HEK293 (cell line): Measurements from ENCODE around the gene NEK2.
A peak's percentile ranks its signal among the peaks of the same experiment; 100 is the strongest.

ENCODE experiments used
- BCL11B ChIP-seq: fragments of 450-650 bp; formaldehyde crosslinking; IDR thresholded peaks from 2 replicates; pipeline ENCODE4 v1.5.1; 2016; ENCODE audit warnings: low read depth, missing biosample characterization, missing genetic modification characterization
- IKZF3 ChIP-seq: fragments of 450-650 bp; IDR thresholded peaks from 2 replicates; pipeline ENCODE4 v1.5.0; 2018; ENCODE audit warnings: missing biosample characterization, mild to moderate bottlenecking, missing genetic modification characterization, moderate library complexity
- KLF1 ChIP-seq: fragments of 450-650 bp; formaldehyde crosslinking; IDR thresholded peaks from 2 replicates; pipeline ENCODE4 v1.5.1; 2016; ENCODE audit warnings: missing biosample characterization, missing genetic modification characterization
- KLF8 ChIP-seq: fragments of 450-650 bp; formaldehyde crosslinking; IDR thresholded peaks from 2 replicates; pipeline ENCODE4 v1.5.1; 2016; ENCODE audit warnings: missing biosample characterization, missing genetic modification characterization
- MEIS1 ChIP-seq: sonication (generic); formaldehyde crosslinking; IDR thresholded peaks from 2 replicates; pipeline ENCODE4 v1.8.1; 2022; ENCODE audit warnings: missing genetic modification reagents, mild to moderate bottlenecking, borderline replicate concordance
- MYNN ChIP-seq: fragments of 450-650 bp; formaldehyde crosslinking; IDR thresholded peaks from 2 replicates; pipeline ENCODE4 v1.5.1; 2016; ENCODE audit warnings: missing biosample characterization, missing genetic modification characterization, borderline replicate concordance
- OSR2 ChIP-seq: fragments of 450-650 bp; formaldehyde crosslinking; IDR thresholded peaks from 2 replicates; pipeline ENCODE4 v1.5.1; 2016; ENCODE audit warnings: missing biosample characterization, missing genetic modification characterization
- YY1 ChIP-seq: fragments of 450-650 bp; formaldehyde crosslinking; IDR thresholded peaks from 2 replicates; pipeline ENCODE4 v1.5.1; 2018; ENCODE audit warnings: missing biosample characterization, missing genetic modification characterization
- ZBTB48 ChIP-seq: fragments of 450-650 bp; formaldehyde crosslinking; IDR thresholded peaks from 2 replicates; pipeline ENCODE4 v1.5.1; 2016; ENCODE audit warnings: missing biosample characterization, missing genetic modification characterization
- ZFP37 ChIP-seq: fragments of 450-650 bp; formaldehyde crosslinking; IDR thresholded peaks from 2 replicates; pipeline ENCODE4 v1.5.1; 2016; ENCODE audit warnings: missing biosample characterization, missing genetic modification characterization
- ZIC2 ChIP-seq: fragments of 450-650 bp; formaldehyde crosslinking; IDR thresholded peaks from 2 replicates; pipeline ENCODE4 v1.5.1; 2016; ENCODE audit warnings: missing biosample characterization, missing genetic modification characterization
- ZNF140 ChIP-seq: fragments of 450-650 bp; formaldehyde crosslinking; IDR thresholded peaks from 2 replicates; pipeline ENCODE4 v1.5.1; 2016; ENCODE audit warnings: missing biosample characterization, missing genetic modification characterization
- ZNF146 ChIP-seq: fragments of 450-650 bp; formaldehyde crosslinking; IDR thresholded peaks from 2 replicates; pipeline ENCODE4 v1.5.1; 2016; ENCODE audit warnings: missing biosample characterization, missing genetic modification characterization
- ZNF184 ChIP-seq: fragments of 450-650 bp; IDR thresholded peaks from 2 replicates; pipeline ENCODE4 v1.5.1; 2018; ENCODE audit warnings: missing biosample characterization, mild to moderate bottlenecking, missing genetic modification characterization
- ZNF24 ChIP-seq: fragments of 450-650 bp; formaldehyde crosslinking; IDR thresholded peaks from 2 replicates; pipeline ENCODE4 v1.5.1; 2016; ENCODE audit warnings: missing biosample characterization, missing genetic modification characterization
- ZNF311 ChIP-seq: fragments of 450-650 bp; formaldehyde crosslinking; IDR thresholded peaks from 2 replicates; pipeline ENCODE4 v1.5.1; 2017; ENCODE audit warnings: missing biosample characterization, missing genetic modification characterization, borderline replicate concordance
- ZNF341 ChIP-seq: fragments of 450-650 bp; formaldehyde crosslinking; IDR thresholded peaks from 2 replicates; pipeline ENCODE4; 2016; ENCODE audit warnings: low read depth, missing biosample characterization, missing genetic modification characterization
- ZNF423 ChIP-seq: fragments of 450-650 bp; formaldehyde crosslinking; IDR thresholded peaks from 2 replicates; pipeline ENCODE4 v1.5.1; 2016; ENCODE audit warnings: missing biosample characterization, missing genetic modification characterization
- ZNF426 ChIP-seq: fragments of 450-650 bp; formaldehyde crosslinking; IDR thresholded peaks from 2 replicates; pipeline ENCODE4 v1.5.1; 2017; ENCODE audit warnings: missing biosample characterization, missing genetic modification characterization, mild to moderate bottlenecking, inconsistent platforms, moderate library complexity
- ZNF510 ChIP-seq: fragments of 450-650 bp; formaldehyde crosslinking; IDR thresholded peaks from 2 replicates; pipeline ENCODE4 v1.5.1; 2018; ENCODE audit warnings: mild to moderate bottlenecking, missing genetic modification characterization, missing biosample characterization; ENCODE audit not compliant: insufficient replicate concordance
- ZNF560 ChIP-seq: fragments of 450-650 bp; formaldehyde crosslinking; IDR thresholded peaks from 2 replicates; pipeline ENCODE4 v1.5.1; 2017; ENCODE audit warnings: missing biosample characterization, missing genetic modification characterization, borderline replicate concordance
- ZNF561 ChIP-seq: fragments of 450-650 bp; IDR thresholded peaks from 2 replicates; pipeline ENCODE4 v1.5.1; 2018; ENCODE audit warnings: missing biosample characterization, missing genetic modification characterization, borderline replicate concordance
- ZNF610 ChIP-seq: fragments of 450-650 bp; formaldehyde crosslinking; IDR thresholded peaks from 2 replicates; pipeline ENCODE4 v1.5.1; 2016; ENCODE audit warnings: missing biosample characterization, missing genetic modification characterization, borderline replicate concordance
- ZNF621 ChIP-seq: fragments of 450-650 bp; formaldehyde crosslinking; IDR thresholded peaks from 2 replicates; pipeline ENCODE4 v1.5.1; 2017; ENCODE audit warnings: missing biosample characterization, missing genetic modification characterization
- ZNF626 ChIP-seq: fragments of 450-650 bp; sonication (Bioruptor Pico); formaldehyde crosslinking; IDR thresholded peaks from 2 replicates; pipeline ENCODE4 v1.5.1; 2018; ENCODE audit warnings: missing biosample characterization, missing genetic modification characterization, inconsistent platforms
- ZNF777 ChIP-seq: fragments of 450-650 bp; formaldehyde crosslinking; IDR thresholded peaks from 2 replicates; pipeline ENCODE4 v1.5.1; 2017; ENCODE audit warnings: missing biosample characterization, missing genetic modification characterization, borderline replicate concordance
- ZNF843 ChIP-seq: fragments of 450-650 bp; formaldehyde crosslinking; IDR thresholded peaks from 2 replicates; pipeline ENCODE4 v1.5.1; 2016; ENCODE audit warnings: missing biosample characterization, missing genetic modification characterization
- ZSCAN23 ChIP-seq: fragments of 450-650 bp; formaldehyde crosslinking; IDR thresholded peaks from 2 replicates; pipeline ENCODE4 v1.5.1; 2016; ENCODE audit warnings: missing biosample characterization, missing genetic modification characterization
- TF ChIP-seq, protein P1 (sequence below): fragments of 450-650 bp; formaldehyde crosslinking; IDR thresholded peaks from 2 replicates; pipeline ENCODE4 v1.5.1; 2016; ENCODE audit warnings: missing biosample characterization, missing genetic modification characterization, borderline replicate concordance
- TF ChIP-seq, protein P2 (sequence below): fragments of 450-650 bp; formaldehyde crosslinking; IDR thresholded peaks from 2 replicates; pipeline ENCODE4 v1.5.1; 2016; ENCODE audit warnings: missing biosample characterization, missing genetic modification characterization
- TF ChIP-seq, protein P3 (sequence below): fragments of 450-650 bp; formaldehyde crosslinking; IDR thresholded peaks from 2 replicates; pipeline ENCODE4 v1.5.1; 2017; ENCODE audit warnings: missing biosample characterization, missing genetic modification characterization
- TF ChIP-seq, protein P4 (sequence below): fragments of 450-650 bp; formaldehyde crosslinking; IDR thresholded peaks from 2 replicates; pipeline ENCODE4 v1.5.1; 2017; ENCODE audit warnings: missing biosample characterization, missing genetic modification characterization
- TF ChIP-seq, protein P5 (sequence below): fragments of 450-650 bp; formaldehyde crosslinking; IDR thresholded peaks from 2 replicates; pipeline ENCODE4 v1.5.1; 2016; ENCODE audit warnings: missing biosample characterization, missing genetic modification characterization

The NEK2 gene

DNA sequence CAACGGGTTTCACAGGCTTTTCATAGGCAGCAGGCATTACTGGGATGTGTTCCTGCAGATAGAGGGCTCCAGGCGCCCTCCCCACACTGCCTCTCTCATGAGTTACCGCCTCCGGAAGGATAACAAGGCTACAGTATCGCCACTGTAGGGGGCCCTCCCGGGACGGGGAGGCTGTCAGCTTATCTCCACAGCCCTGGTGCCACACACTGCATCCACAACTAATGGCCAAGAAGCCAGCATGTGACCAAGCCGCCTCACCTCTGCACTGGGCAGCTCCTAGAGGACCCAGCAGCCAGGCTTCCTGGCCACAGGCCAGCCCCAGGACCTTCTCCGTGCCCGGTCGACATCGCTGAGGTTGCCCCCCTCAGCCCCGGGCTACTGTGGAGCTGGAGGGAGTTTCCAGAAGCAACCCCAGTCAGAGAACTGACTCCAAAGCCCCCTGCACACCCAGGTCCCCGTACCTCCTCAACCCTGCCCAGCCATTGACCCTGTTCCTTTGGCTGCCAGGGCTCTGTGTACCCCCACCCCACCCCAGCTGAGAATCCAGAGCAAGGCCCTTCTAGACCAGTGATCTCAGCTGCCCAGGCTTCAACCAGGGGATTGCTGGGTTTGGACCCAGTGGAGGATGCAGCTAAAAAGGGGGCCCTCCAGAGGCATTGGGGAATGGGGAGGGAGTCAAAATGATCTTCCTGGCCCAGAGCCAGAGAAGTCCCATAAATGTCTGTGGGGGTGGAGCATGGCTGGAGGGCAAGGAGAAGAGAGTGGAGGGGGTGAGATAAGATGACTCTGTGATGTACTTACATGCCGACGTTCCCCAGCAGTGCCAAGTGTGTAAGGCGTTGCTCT lies 45.0 kb downstream of the NEK2 start (continued):
- TF ChIP-seq ZIC2 (tag by site-specific recombination) (peak; percentile 95), ZNF341 (tag by site-specific recombination) (peak; percentile 91), ZNF560 (tag by site-specific recombination) (no peak), ZNF777 (no peak), ZNF561 (peak; percentile 49; the same call in 1 of the 2 replicates), ZNF610 (tag by site-specific recombination) (0 out of 2 replicates have a peak, but pooled peaks have one; percentile 34), ZNF626 (no peak), MYNN (tag by site-specific recombination) (no peak), MEIS1 (no peak), ZNF140 (no peak), ZNF621 (tag by site-specific recombination) (no peak), ZNF311 (tag by site-specific recombination) (no peak), ZNF24 (tag by site-specific recombination) (peak; percentile 83; the same call in 1 of the 2 replicates), BCL11B (0 out of 2 replicates have a peak, but pooled peaks have one; percentile 24), ZFP37 (peak; percentile 57; the same call in 1 of the 2 replicates), ZSCAN23 (no peak), ZNF426 (tag by site-specific recombination) (no peak), YY1 (no peak), ZBTB48 (tag by site-specific recombination) (peak; percentile 53; the same call in 1 of the 2 replicates), ZNF184 (tag by site-specific recombination) (peak; percentile 81; the same call in 1 of the 2 replicates), ZNF843 (tag by site-specific recombination) (no peak), ZNF510 (tag by site-specific recombination) (no peak), OSR2 (tag by site-specific recombination) (peak; percentile 58; the same call in 1 of the 2 replicates), KLF8 (tag by site-specific recombination) (no peak), ZNF146 (tag by site-specific recombination) (no peak), ZNF423 (tag by site-specific recombination) (peak; percentile 77), IKZF3 (tag by site-specific recombination) (peak; percentile 53; the same call in 1 of the 2 replicates), KLF1 (tag by site-specific recombination) (no peak; the same call in 1 of the 2 replicates)
- TF ChIP-seq, protein P1, sequence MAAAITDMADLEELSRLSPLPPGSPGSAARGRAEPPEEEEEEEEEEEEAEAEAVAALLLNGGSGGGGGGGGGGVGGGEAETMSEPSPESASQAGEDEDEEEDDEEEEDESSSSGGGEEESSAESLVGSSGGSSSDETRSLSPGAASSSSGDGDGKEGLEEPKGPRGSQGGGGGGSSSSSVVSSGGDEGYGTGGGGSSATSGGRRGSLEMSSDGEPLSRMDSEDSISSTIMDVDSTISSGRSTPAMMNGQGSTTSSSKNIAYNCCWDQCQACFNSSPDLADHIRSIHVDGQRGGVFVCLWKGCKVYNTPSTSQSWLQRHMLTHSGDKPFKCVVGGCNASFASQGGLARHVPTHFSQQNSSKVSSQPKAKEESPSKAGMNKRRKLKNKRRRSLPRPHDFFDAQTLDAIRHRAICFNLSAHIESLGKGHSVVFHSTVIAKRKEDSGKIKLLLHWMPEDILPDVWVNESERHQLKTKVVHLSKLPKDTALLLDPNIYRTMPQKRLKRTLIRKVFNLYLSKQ (tag by site-specific recombination): no peak
- TF ChIP-seq, protein P2, sequence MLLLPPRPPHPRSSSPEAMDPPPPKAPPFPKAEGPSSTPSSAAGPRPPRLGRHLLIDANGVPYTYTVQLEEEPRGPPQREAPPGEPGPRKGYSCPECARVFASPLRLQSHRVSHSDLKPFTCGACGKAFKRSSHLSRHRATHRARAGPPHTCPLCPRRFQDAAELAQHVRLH (tag by site-specific recombination): no peak
- TF ChIP-seq, protein P3, sequence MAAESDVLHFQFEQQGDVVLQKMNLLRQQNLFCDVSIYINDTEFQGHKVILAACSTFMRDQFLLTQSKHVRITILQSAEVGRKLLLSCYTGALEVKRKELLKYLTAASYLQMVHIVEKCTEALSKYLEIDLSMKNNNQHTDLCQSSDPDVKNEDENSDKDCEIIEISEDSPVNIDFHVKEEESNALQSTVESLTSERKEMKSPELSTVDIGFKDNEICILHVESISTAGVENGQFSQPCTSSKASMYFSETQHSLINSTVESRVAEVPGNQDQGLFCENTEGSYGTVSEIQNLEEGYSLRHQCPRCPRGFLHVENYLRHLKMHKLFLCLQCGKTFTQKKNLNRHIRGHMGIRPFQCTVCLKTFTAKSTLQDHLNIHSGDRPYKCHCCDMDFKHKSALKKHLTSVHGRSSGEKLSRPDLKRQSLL (tag by site-specific recombination): no peak
- TF ChIP-seq, protein P4, sequence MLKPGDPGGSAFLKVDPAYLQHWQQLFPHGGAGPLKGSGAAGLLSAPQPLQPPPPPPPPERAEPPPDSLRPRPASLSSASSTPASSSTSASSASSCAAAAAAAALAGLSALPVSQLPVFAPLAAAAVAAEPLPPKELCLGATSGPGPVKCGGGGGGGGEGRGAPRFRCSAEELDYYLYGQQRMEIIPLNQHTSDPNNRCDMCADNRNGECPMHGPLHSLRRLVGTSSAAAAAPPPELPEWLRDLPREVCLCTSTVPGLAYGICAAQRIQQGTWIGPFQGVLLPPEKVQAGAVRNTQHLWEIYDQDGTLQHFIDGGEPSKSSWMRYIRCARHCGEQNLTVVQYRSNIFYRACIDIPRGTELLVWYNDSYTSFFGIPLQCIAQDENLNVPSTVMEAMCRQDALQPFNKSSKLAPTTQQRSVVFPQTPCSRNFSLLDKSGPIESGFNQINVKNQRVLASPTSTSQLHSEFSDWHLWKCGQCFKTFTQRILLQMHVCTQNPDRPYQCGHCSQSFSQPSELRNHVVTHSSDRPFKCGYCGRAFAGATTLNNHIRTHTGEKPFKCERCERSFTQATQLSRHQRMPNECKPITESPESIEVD (tag by site-specific recombination): no peak
- TF ChIP-seq, protein P5, sequence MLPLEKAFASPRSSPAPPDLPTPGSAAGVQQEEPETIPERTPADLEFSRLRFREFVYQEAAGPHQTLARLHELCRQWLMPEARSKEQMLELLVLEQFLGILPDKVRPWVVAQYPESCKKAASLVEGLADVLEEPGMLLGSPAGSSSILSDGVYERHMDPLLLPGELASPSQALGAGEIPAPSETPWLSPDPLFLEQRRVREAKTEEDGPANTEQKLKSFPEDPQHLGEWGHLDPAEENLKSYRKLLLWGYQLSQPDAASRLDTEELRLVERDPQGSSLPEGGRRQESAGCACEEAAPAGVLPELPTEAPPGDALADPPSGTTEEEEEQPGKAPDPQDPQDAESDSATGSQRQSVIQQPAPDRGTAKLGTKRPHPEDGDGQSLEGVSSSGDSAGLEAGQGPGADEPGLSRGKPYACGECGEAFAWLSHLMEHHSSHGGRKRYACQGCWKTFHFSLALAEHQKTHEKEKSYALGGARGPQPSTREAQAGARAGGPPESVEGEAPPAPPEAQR (tag by site-specific recombination): no peak
